HepG2 (cell line): ENCODE data around the gene CCSER1. TPM values are rescaled to one million over a fixed set of nuclear protein-coding genes. Genes with fewer than 3 reads are reported as not detected.

ENCODE experiments used
- ATAC-seq: fragments of 200-7000 bp; cut with Tn5 transposase; 3 replicates; pipeline ENCODE4 v1.9.1; 2020; ENCODE audit warnings: mild to moderate bottlenecking, moderate library complexity
- BruUV-seq: library from RNA; stranded (reverse); fragments of 400-500 nt; replicated peaks from 2 replicates; lab custom pipeline; 2021; lab: Mats Ljungman, UMichigan
- CTCF ChIA-PET: fragments of 300-600 bp; formaldehyde crosslinking; extraction: SDS; loops from one replicate; lab custom pipeline; 2021; ENCODE audit warnings: low total read pairs, inconsistent platforms, low intra/inter-chr PET ratio; lab: Yijun Ruan, JAX
- POLR2A ChIA-PET: fragments of 350-600 bp; sonication (Branson Sonifier 250); formaldehyde crosslinking; loops from one replicate; lab custom pipeline; 2020; ENCODE audit warnings: antibody characterized with exemption, inconsistent platforms; lab: Yijun Ruan, JAX
- DNase-seq: peaks from one replicate; pipeline ENCODE4 v3.0.0-alpha.2; 2015; ENCODE audit warnings: low spot score
- FAIRE-seq: peaks from 3 replicates; lab custom pipeline; 2011; peaks lifted over from hg19 to GRCh38; lab: Jason Lieb, UNC
- H2AFZ ChIP-seq: one replicate; pipeline ENCODE4 v1.6.1; 2011; ENCODE audit warnings: low read length, inconsistent platforms
- H3K27ac ChIP-seq: fragments of 300-600 bp; 3 replicates; pipeline ENCODE4 v1.8.0; 2011; ENCODE audit warnings: mixed run types, mild to moderate bottlenecking, mixed read lengths, low read length, inconsistent platforms; ENCODE audit not compliant: insufficient read depth; ENCODE audit errors: extremely low read length
- H3K27me3 ChIP-seq, 2 experiments: fragments of 200-600 bp in 1 of 2; 2 replicates in 1 of 2; 3 replicates in 1 of 2; pipeline versions ENCODE4 v1.6.0 to v1.8.0; 2011; ENCODE audit warnings: low read length in 2 of 2, mild to moderate bottlenecking in 2 of 2, moderate library complexity in 2 of 2, inconsistent platforms in 1 of 2; ENCODE audit not compliant: insufficient read depth in 2 of 2, control insufficient read depth in 1 of 2
- H3K36me3 ChIP-seq, 2 experiments: fragments of 200-600 bp in 1 of 2; replicated peaks in 1 of 2; 2 replicates in 1 of 2; 3 replicates in 1 of 2; pipeline versions ENCODE4 v1.5.1 to v1.8.0; 2011; ENCODE audit warnings: low read length in 2 of 2, inconsistent platforms in 1 of 2; ENCODE audit not compliant: insufficient read depth in 2 of 2, control insufficient read depth in 1 of 2
- H3K4me1 ChIP-seq: 2 replicates; pipeline ENCODE4 v1.5.1; 2012; ENCODE audit warnings: low read length, inconsistent platforms; ENCODE audit not compliant: insufficient read depth
- H3K4me2 ChIP-seq: 2 replicates; pipeline ENCODE4 v1.6.0; 2011; ENCODE audit warnings: low read depth, low read length, inconsistent platforms
- H3K4me3 ChIP-seq, 3 experiments: fragments of 200-600 bp in 1 of 3; sonication (generic), shearing (Covaris generic) in 1 of 3; replicated peaks in 1 of 3; 2 replicates each; pipeline ENCODE4 v1.5.1; 2011 to 2016; ENCODE audit warnings: low read length in 3 of 3, inconsistent platforms in 2 of 3, low read depth in 2 of 3, mild to moderate bottlenecking in 2 of 3, control low read depth in 1 of 3, mixed read lengths in 1 of 3; ENCODE audit not compliant: insufficient read depth in 1 of 3
- H3K79me2 ChIP-seq: one replicate; pipeline ENCODE4 v1.6.1; 2011; ENCODE audit warnings: low read length, inconsistent platforms; ENCODE audit not compliant: insufficient read depth
- H3K9ac ChIP-seq: 2 replicates; pipeline ENCODE4 v1.6.0; 2011; ENCODE audit warnings: mild to moderate bottlenecking, low read depth, low read length, inconsistent platforms; ENCODE audit not compliant: insufficient read depth
- H3K9me3 ChIP-seq: 2 replicates; pipeline ENCODE4 v1.5.1; 2012; ENCODE audit warnings: mild to moderate bottlenecking, low read length
- H4K20me1 ChIP-seq: 2 replicates; pipeline ENCODE4 v1.6.0; 2011; ENCODE audit warnings: inconsistent platforms, mild to moderate bottlenecking, low read length, moderate library complexity; ENCODE audit not compliant: insufficient read depth
- DZIP1 ChIP-seq: sonication (generic); formaldehyde crosslinking; IDR thresholded peaks from 2 replicates; pipeline ENCODE4 v1.5.0; 2020; ENCODE audit warnings: mild to moderate bottlenecking, missing genetic modification reagents
- FOXA1 ChIP-seq, 2 experiments: fragments of 450-650 bp in 1 of 2; sonication (generic) in 1 of 2; formaldehyde crosslinking in 1 of 2; IDR thresholded peaks; 2 replicates each; pipeline versions ENCODE4 v1.4.0 to v1.6.1; 2016 to 2020; ENCODE audit warnings: missing genetic modification reagents in 1 of 2
- GATA4 ChIP-seq: sonication (generic); IDR thresholded peaks from 2 replicates; pipeline ENCODE4 v1.6.1; 2016; ENCODE audit warnings: antibody characterized with exemption, low read depth, borderline replicate concordance
- HIVEP1 ChIP-seq: sonication (generic); formaldehyde crosslinking; IDR thresholded peaks from 2 replicates; pipeline ENCODE4 v1.4.0; 2020; ENCODE audit warnings: mild to moderate bottlenecking, missing genetic modification reagents
- NR2F2 ChIP-seq: IDR thresholded peaks from 2 replicates; pipeline ENCODE4 v1.6.1; 2012; ENCODE audit warnings: low read depth, inconsistent platforms, borderline replicate concordance
- REPIN1 ChIP-seq: sonication (generic); formaldehyde crosslinking; IDR thresholded peaks from 2 replicates; pipeline ENCODE4 v1.8.0; 2022; ENCODE audit warnings: missing genetic modification reagents, low read depth, mild to moderate bottlenecking, borderline replicate concordance
- ZBTB25 ChIP-seq: IDR thresholded peaks from 2 replicates; pipeline ENCODE4 v1.6.1; 2018; ENCODE audit warnings: missing genetic modification reagents
- ZNF260 ChIP-seq: sonication (generic); formaldehyde crosslinking; IDR thresholded peaks from 2 replicates; pipeline ENCODE4 v1.4.0; 2020; ENCODE audit warnings: missing genetic modification reagents, low read depth, mild to moderate bottlenecking, borderline replicate concordance
- ZNF644 ChIP-seq: IDR thresholded peaks from 2 replicates; pipeline ENCODE4 v1.6.1; 2016; ENCODE audit warnings: low read depth
- ZNF781 ChIP-seq: sonication (generic); formaldehyde crosslinking; IDR thresholded peaks from 2 replicates; pipeline ENCODE4 v1.5.1; 2020; ENCODE audit warnings: borderline replicate concordance, mild to moderate bottlenecking, missing genetic modification reagents; ENCODE audit errors: not compliant biosample characterization
- ZNF883 ChIP-seq: sonication (generic); formaldehyde crosslinking; IDR thresholded peaks from 2 replicates; pipeline ENCODE4 v1.5.1; 2020; ENCODE audit warnings: mild to moderate bottlenecking, missing genetic modification reagents; ENCODE audit errors: not compliant biosample characterization
- WGBS: methylation state at CpG from one replicate; pipeline ENCODE4 v1.1.6; 2017; ENCODE audit warnings: low lambda C conversion rate; 5-methylcytosine and 5-hydroxymethylcytosine counted together
- in situ Hi-C: cut with HindIII; loops from 2 replicates; pipeline ENCODE4 v1.10.0; 2017; ENCODE audit warnings: low pct_unique_long_range_greater_than_20kb; ENCODE audit not compliant: extremely low pct_ligation_motif_present
- intact Hi-C: fragments of 100-400 bp; cut with micrococcal nuclease; formaldehyde crosslinking; loops from one replicate; pipeline ENCODE4 v1.10.0; 2022; ENCODE audit not compliant: unreplicated experiment
- polyA plus RNA-seq, 8 experiments: library from polyadenylated mRNA; depleted of rRNA in 3 of 8; stranded (reverse) in 7 of 8; unstranded in 1 of 8; fragments of >200 nt; fragmentation: Illumina TruSeq in 4 of 8; extraction: Trizol in 4 of 8; gene quantifications; 2 replicates each; pipeline versions ENCODE4 v1.2.1 to v1.2.3, GENCODE V29; 2011 to 2016; ENCODE audit warnings: low read depth in 4 of 8, missing spikeins in 1 of 8, mixed read lengths in 1 of 8; ENCODE audit not compliant: insufficient read depth in 1 of 8
- total RNA-seq, 5 experiments: library from RNA; depleted of rRNA; stranded (reverse); fragments of >200 nt; fragmentation: Illumina TruSeq; extraction: Trizol; gene quantifications; 2 replicates each; pipeline ENCODE4 v1.2.3, GENCODE V29; 2016; ENCODE audit warnings: low read depth in 1 of 5
- TF ChIP-seq, protein P1 (sequence below): fragments of 450-650 bp; IDR thresholded peaks from 2 replicates; pipeline ENCODE4 v1.6.1; 2017; ENCODE audit warnings: mild to moderate bottlenecking

CCSER1 gene
- total and polyA plus RNA-seq, 2 of the 13 experiments (the other 11 are each of a cell fraction or from before 2014, with no cell fraction given): not detected

DNA sequence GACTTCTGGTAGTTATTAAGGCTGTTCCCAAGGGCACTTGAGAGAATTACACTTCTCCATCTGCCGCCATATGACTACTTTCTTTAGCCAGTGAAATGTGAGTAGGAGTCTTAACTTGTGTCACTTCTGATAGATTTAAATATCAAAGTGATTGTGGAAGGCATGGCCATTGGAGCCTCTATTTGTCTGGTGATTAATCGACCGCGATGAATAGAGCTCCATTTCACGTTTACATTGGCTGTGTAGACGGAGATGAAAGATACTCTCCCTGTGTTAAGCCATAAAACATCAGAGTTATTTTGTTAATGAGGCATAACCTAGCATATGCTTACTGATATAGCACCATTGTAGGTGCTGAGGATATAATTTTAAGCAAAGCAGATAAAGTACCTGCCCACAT, 852.4 kb downstream of the CCSER1 start:
- FAIRE-seq (no peak), ATAC-seq (no peak), DNase-seq (no peak)
- H4K20me1 ChIP-seq: no peaks in the 10 kb centered on the region
- intact Hi-C loops: no loop called here
- H2AFZ ChIP-seq: no peak overlapping the region
- whole genome bisulfite sequencing: 52% methylated on average over 6 of the region's 6 CpGs
- H3K4me3 ChIP-seq: no peak overlapping the region
- H3K9ac ChIP-seq: no peak overlapping the region
- no peaks in the 10 kb centered on the region for H3K9me3 ChIP-seq
- in situ Hi-C loops: no loop called here
- no TSS peak for BruUV-seq
- H3K27ac ChIP-seq: no peak overlapping the region
- POLR2A ChIA-PET: no interaction called here
- H3K4me2 ChIP-seq: no peak overlapping the region
- H3K79me2 ChIP-seq: no peaks in the 10 kb centered on the region
- no peak for TF ChIP-seq FOXA1 (IDR thresholded peaks at IDR 0.05)
- no peak for TF ChIP-seq FOXA1 (CRISPR knock-in tag; IDR thresholded peaks at IDR 0.05)
- CTCF ChIA-PET: no interaction called here
- H3K4me1 ChIP-seq: no peaks in the 10 kb centered on the region
- H3K27me3 ChIP-seq: no peaks in the 10 kb centered on the region
- H3K36me3 ChIP-seq: no peaks in the 10 kb centered on the region

- no peak for ATAC-seq
- no peak for DNase-seq
- intact Hi-C loops: no loop called here
- Histone ChIP-seq H3K27ac (no peak overlapping the region), H3K9me3 (no peaks in the 10 kb centered on the region), H2AFZ (no peak overlapping the region), H3K9ac (no peak overlapping the region), H3K79me2 (no peaks in the 10 kb centered on the region), H3K4me3 (no peak overlapping the region), H3K4me1 (no peaks in the 10 kb centered on the region), H3K36me3 (no peaks in the 10 kb centered on the region), H3K27me3 (no peaks in the 10 kb centered on the region), H4K20me1 (no peaks in the 10 kb centered on the region), H3K4me2 (no peak overlapping the region)
- in situ Hi-C loops: no loop called here
- WGBS: 10% methylated on average over 2 of the region's 2 CpGs
- no peak for FAIRE-seq
- BruUV-seq: no TSS peak
- ChIA-PET CTCF (no interaction called here), POLR2A (no interaction called here)
- TF ChIP-seq NR2F2 (no peak), DZIP1 (CRISPR knock-in tag) (no peak), HIVEP1 (CRISPR knock-in tag) (no peak), ZNF883 (CRISPR knock-in tag) (no peak), GATA4 (no peak), ZBTB25 (no peak), REPIN1 (CRISPR knock-in tag) (no peak), ZNF644 (no peak), ZNF260 (CRISPR knock-in tag) (no peak), ZNF781 (no peak)
- TF ChIP-seq, protein P1, sequence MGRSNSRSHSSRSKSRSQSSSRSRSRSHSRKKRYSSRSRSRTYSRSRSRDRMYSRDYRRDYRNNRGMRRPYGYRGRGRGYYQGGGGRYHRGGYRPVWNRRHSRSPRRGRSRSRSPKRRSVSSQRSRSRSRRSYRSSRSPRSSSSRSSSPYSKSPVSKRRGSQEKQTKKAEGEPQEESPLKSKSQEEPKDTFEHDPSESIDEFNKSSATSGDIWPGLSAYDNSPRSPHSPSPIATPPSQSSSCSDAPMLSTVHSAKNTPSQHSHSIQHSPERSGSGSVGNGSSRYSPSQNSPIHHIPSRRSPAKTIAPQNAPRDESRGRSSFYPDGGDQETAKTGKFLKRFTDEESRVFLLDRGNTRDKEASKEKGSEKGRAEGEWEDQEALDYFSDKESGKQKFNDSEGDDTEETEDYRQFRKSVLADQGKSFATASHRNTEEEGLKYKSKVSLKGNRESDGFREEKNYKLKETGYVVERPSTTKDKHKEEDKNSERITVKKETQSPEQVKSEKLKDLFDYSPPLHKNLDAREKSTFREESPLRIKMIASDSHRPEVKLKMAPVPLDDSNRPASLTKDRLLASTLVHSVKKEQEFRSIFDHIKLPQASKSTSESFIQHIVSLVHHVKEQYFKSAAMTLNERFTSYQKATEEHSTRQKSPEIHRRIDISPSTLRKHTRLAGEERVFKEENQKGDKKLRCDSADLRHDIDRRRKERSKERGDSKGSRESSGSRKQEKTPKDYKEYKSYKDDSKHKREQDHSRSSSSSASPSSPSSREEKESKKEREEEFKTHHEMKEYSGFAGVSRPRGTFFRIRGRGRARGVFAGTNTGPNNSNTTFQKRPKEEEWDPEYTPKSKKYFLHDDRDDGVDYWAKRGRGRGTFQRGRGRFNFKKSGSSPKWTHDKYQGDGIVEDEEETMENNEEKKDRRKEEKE: no peak
Measured at GRCh38 chr4:90982813-90983212, 855.6 kb downstream of the CCSER1 start.
